GM23338 (cell line): ENCODE results near the gene CNP. TPM values are rescaled to one million over a fixed set of nuclear protein-coding genes. Genes with fewer than 3 reads are reported as not detected.

ENCODE experiments used
- ATAC-seq: fragments of 200-7000 bp; cut with Tn5 transposase; 3 replicates; pipeline ENCODE4 v1.9.1; 2020
- DNase-seq: peaks from one replicate; pipeline ENCODE4 v3.0.0-alpha.2; 2015; ENCODE audit warnings: low spot score
- H2AFZ ChIP-seq: fragments of 200-600 bp; sonication (generic); 2 replicates; pipeline ENCODE4 v1.8.0; 2016; ENCODE audit warnings: antibody characterized with exemption, mild to moderate bottlenecking, moderate library complexity
- H3F3A ChIP-seq: fragments of 200-600 bp; sonication (generic); replicated peaks from 2 replicates; pipeline ENCODE4 v1.8.0; 2017; ENCODE audit warnings: antibody characterized with exemption, mixed run types, low read depth
- H3K27ac ChIP-seq: fragments of 200-600 bp; sonication (generic); 2 replicates; pipeline ENCODE4 v1.6.1; 2016; ENCODE audit warnings: low read depth
- H3K27me3 ChIP-seq: fragments of 200-600 bp; sonication (generic); 2 replicates; pipeline ENCODE4 v1.8.0; 2016; ENCODE audit warnings: mild to moderate bottlenecking, mixed run types, moderate library complexity; ENCODE audit not compliant: insufficient read depth
- H3K36me3 ChIP-seq: fragments of 200-600 bp; sonication (generic); 2 replicates; pipeline ENCODE4 v1.8.0; 2016; ENCODE audit warnings: mild to moderate bottlenecking; ENCODE audit not compliant: insufficient read depth
- H3K4me1 ChIP-seq: fragments of 200-600 bp; sonication (generic); 2 replicates; pipeline ENCODE4 v1.8.0; 2016; ENCODE audit warnings: mild to moderate bottlenecking, moderate library complexity; ENCODE audit not compliant: insufficient read depth
- H3K4me2 ChIP-seq: fragments of 200-600 bp; sonication (generic); 2 replicates; pipeline ENCODE4 v1.7.1; 2017; ENCODE audit warnings: mixed run types
- H3K4me3 ChIP-seq: fragments of 200-600 bp; sonication (generic); 2 replicates; pipeline ENCODE4 v1.6.1; 2016; ENCODE audit warnings: mixed run types
- H3K79me2 ChIP-seq: fragments of 200-600 bp; sonication (generic); replicated peaks from 2 replicates; pipeline ENCODE4 v1.8.0; 2017; ENCODE audit warnings: mild to moderate bottlenecking; ENCODE audit not compliant: insufficient read depth
- H3K9me2 ChIP-seq: fragments of 200-600 bp; sonication (generic); 2 replicates; pipeline ENCODE4 v1.8.0; 2017; ENCODE audit not compliant: insufficient read depth
- H4K20me1 ChIP-seq: fragments of 200-600 bp; sonication (generic); replicated peaks from 2 replicates; pipeline ENCODE4 v1.8.0; 2017; ENCODE audit warnings: mild to moderate bottlenecking; ENCODE audit not compliant: insufficient read depth
- H3K27ac Mint-ChIP-seq: 2 replicates; pipeline ENCODE4 v1.8.0; 2020; ENCODE audit warnings: inconsistent platforms, mild to moderate bottlenecking, moderate library complexity, mixed read lengths
- H3K27me3 Mint-ChIP-seq: 3 replicates; pipeline ENCODE4 v1.8.0; 2022; ENCODE audit warnings: low read depth, mild to moderate bottlenecking, moderate library complexity, mixed read lengths, inconsistent platforms; ENCODE audit not compliant: insufficient read depth, poor library complexity
- H3K36me3 Mint-ChIP-seq: 3 replicates; pipeline ENCODE4 v1.8.0; 2021; ENCODE audit warnings: low read depth, mild to moderate bottlenecking, inconsistent platforms, moderate library complexity, mixed read lengths
- H3K4me1 Mint-ChIP-seq: 3 replicates; pipeline ENCODE4 v1.8.0; 2020; ENCODE audit warnings: mild to moderate bottlenecking, inconsistent platforms, mixed read lengths
- H3K4me3 Mint-ChIP-seq: 3 replicates; pipeline ENCODE4 v1.8.0; 2021; ENCODE audit warnings: moderate library complexity, mild to moderate bottlenecking, inconsistent platforms, mixed read lengths
- H3K9me3 Mint-ChIP-seq: 3 replicates; pipeline ENCODE4 v1.8.0; 2020; ENCODE audit warnings: moderate library complexity, mild to moderate bottlenecking, inconsistent platforms, mixed read lengths
- CREB1 ChIP-seq: fragments of 250-450 bp; sonication (Bioruptor Pico); IDR thresholded peaks from 2 replicates; pipeline ENCODE4 v1.5.0; 2020; ENCODE audit warnings: low read depth, mild to moderate bottlenecking, moderate library complexity
- CTCF ChIP-seq, 2 experiments: fragments of 200-600 bp in 1 of 2; sonication (generic) in 1 of 2; conservative IDR thresholded peaks; 2 replicates each; pipeline versions ENCODE4 v1.5.1 to v1.6.1; 2016 to 2017; ENCODE audit warnings: antibody characterized with exemption in 2 of 2, low read depth in 2 of 2, mild to moderate bottlenecking in 2 of 2, moderate library complexity in 1 of 2
- JUNB ChIP-seq: IDR thresholded peaks from one replicate; pipeline ENCODE4 v1.6.1; 2016; ENCODE audit warnings: antibody characterized with exemption; ENCODE audit not compliant: unreplicated experiment
- POLR2AphosphoS5 ChIP-seq: IDR thresholded peaks from 2 replicates; pipeline ENCODE4 v1.6.1; 2016; ENCODE audit warnings: antibody characterized with exemption, low read depth
- ZNF114 ChIP-seq: fragments of 250-450 bp; sonication (Bioruptor Pico); IDR thresholded peaks from 2 replicates; pipeline ENCODE4 v1.5.0; 2020; ENCODE audit warnings: mild to moderate bottlenecking, moderate library complexity
- ZNF331 ChIP-seq: fragments of 250-450 bp; sonication (Bioruptor Pico); IDR thresholded peaks from 2 replicates; pipeline ENCODE4 v1.5.0; 2020; ENCODE audit warnings: low read depth, mild to moderate bottlenecking, moderate library complexity
- ZNF462 ChIP-seq: fragments of 250-450 bp; sonication (Bioruptor Pico); IDR thresholded peaks from 2 replicates; pipeline ENCODE4 v1.5.0; 2020; ENCODE audit warnings: mild to moderate bottlenecking, moderate library complexity
- long read RNA-seq: library from polyadenylated mRNA; unstranded; transcript quantifications from one replicate; pipeline ENCODE4 v2.0.0, GENCODE V29; 2020; ENCODE audit not compliant: unreplicated experiment
- polyA plus RNA-seq: library from polyadenylated mRNA; unstranded; fragments of >200 nt; fragmentation: Nextera tagmentation; extraction: Ambion mirVana; gene quantifications from 2 replicates; pipeline ENCODE4 v1.2.1, GENCODE V29; 2016
- total RNA-seq: library from RNA; depleted of rRNA; stranded (reverse); fragments of >200 nt; shearing (Covaris generic); gene quantifications from 2 replicates; pipeline ENCODE4 v1.2.3, GENCODE V29; 2014; rRNA removed
- TF ChIP-seq, protein P1 (sequence below): IDR thresholded peaks from 2 replicates; pipeline ENCODE4 v1.6.1; 2016; ENCODE audit warnings: antibody characterized with exemption

The CNP gene
- 40.3 and 47.8 TPM in 2 replicates for total RNA-seq
- 28.3 and 30.8 TPM in 2 replicates for polyA plus RNA-seq
- long read RNA-seq, full-length matches to known transcripts = 13 of 28 reads
- long read RNA-seq, partial matches to known transcripts = 3 of 28 reads
- long read RNA-seq, other reads (novel, unspliced or antisense) = 12 of 28 reads

DNA sequence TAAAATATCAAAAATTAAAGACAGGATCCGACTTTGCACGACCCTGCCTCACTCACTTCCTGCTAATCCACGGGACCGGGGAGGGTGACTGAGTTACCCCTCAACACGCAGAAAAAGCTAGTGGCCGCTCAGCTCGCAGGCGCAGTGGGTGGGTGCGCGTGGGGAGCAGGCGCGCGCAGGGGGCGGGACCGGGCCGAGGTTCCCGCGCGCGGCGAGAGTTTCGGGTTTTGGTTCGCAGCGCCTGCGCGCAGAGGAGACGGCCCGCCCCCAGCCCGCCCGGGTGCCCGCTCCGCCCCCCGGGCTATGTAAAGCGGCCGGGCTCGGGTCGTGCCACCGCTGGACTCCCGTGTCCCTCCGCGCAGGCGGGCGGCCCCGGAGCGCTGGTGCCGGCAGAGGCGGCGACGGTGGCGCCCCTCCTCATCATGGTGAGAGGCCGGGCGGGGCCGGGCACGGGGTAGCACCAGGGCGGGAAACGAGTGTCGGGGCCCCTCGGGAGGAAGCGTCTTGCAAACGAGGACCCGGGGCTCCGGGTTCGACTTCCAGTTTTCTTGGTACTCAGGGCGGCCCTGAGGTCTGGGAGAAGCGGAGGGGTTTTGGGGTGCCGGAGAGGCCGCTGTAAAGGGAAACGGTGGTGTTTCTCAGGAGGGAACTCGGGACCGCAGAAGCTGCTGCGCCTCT lies at the start of gene CNP:
Gene CNP (plus strand): TSS at position 333 of the 678 bp plus-strand sequence. CDS start 90 bp downstream, at position 423.
- H3F3A ChIP-seq = peaks cover 9% of the 10 kb centered on the region
- ATAC-seq (peak; percentile 58), DNase-seq (peak; percentile 91)
- Mint-ChIP-seq H3K27me3 (peaks cover 6% of the 10 kb centered on the region), H3K9me3 (no peaks in the 10 kb centered on the region), H3K27ac (peak within 1 kb of the TSS; percentile 79), H3K4me1 (peaks cover 17% of the 10 kb centered on the region), H3K4me3 (peak within 1 kb of the TSS; percentile 83), H3K36me3 (peaks cover 23% of the 10 kb centered on the region)
- peak within 1 kb of the TSS; percentile 78 for H2AFZ ChIP-seq
- H3K4me3 ChIP-seq = peak within 1 kb of the TSS; percentile 93
- H3K27me3 ChIP-seq = 0 out of 2 replicates have a peak, but pooled peaks cover 3% of the 10 kb centered on the region
- no peaks in the 10 kb centered on the region for H3K9me2 ChIP-seq
- no peak for TF ChIP-seq ZNF462 (CRISPR knock-in tag)
- TF ChIP-seq, protein P1, sequence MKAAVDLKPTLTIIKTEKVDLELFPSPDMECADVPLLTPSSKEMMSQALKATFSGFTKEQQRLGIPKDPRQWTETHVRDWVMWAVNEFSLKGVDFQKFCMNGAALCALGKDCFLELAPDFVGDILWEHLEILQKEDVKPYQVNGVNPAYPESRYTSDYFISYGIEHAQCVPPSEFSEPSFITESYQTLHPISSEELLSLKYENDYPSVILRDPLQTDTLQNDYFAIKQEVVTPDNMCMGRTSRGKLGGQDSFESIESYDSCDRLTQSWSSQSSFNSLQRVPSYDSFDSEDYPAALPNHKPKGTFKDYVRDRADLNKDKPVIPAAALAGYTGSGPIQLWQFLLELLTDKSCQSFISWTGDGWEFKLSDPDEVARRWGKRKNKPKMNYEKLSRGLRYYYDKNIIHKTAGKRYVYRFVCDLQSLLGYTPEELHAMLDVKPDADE = no peak
- no peak for TF ChIP-seq ZNF114 (CRISPR knock-in tag)
- no peak for TF ChIP-seq CREB1
- peak; percentile 65 for TF ChIP-seq POLR2AphosphoS5
- no peak for TF ChIP-seq ZNF331
- no peak for TF ChIP-seq CTCF (conservative IDR thresholded peaks at IDR 0.05; ENCODE audit: low read depth in 2 of 2)
- TF ChIP-seq JUNB = no peak
- peaks cover 7% of the 10 kb centered on the region for H4K20me1 ChIP-seq
- H3K4me2 ChIP-seq = peak within 1 kb of the TSS; percentile 99
- H3K4me1 ChIP-seq = peaks cover 15% of the 10 kb centered on the region
- H3K36me3 ChIP-seq = 0 out of 2 replicates have a peak, but pooled peaks cover 4% of the 10 kb centered on the region
- peak within 1 kb of the TSS; percentile 74 for H3K27ac ChIP-seq
- H3K79me2 ChIP-seq = no peaks in the 10 kb centered on the region
